PC-3 (cell line): ENCODE data around the gene GABRB3. TPM values are rescaled to one million over a fixed set of nuclear protein-coding genes. Genes with fewer than 3 reads are reported as not detected.

Source experiments
- ATAC-seq: fragments of 200-7000 bp; cut with Tn5 transposase; 2 replicates; pipeline ENCODE4 v1.9.1; 2020; ENCODE audit warnings: mild to moderate bottlenecking, moderate library complexity
- BruUV-seq: library from RNA; stranded (reverse); fragments of 400-500 nt; replicated peaks from 2 replicates; lab custom pipeline; 2021; lab: Mats Ljungman, UMichigan
- CTCF ChIA-PET: fragments of 300-600 bp; sonication (Branson Sonifier 250); formaldehyde crosslinking; loops from one replicate; lab custom pipeline; 2022; ENCODE audit warnings: antibody characterized with exemption; lab: Charles Lee
- POLR2A ChIA-PET: fragments of 300-600 bp; sonication (Branson Sonifier 250); formaldehyde crosslinking; loops from one replicate; lab custom pipeline; 2022; ENCODE audit warnings: antibody characterized with exemption; ENCODE audit not compliant: unreplicated experiment; lab: Charles Lee
- DNase-seq: peaks from one replicate; pipeline ENCODE4 v3.0.0-alpha.2; 2015
- H2AFZ ChIP-seq: fragments of 300-600 bp; sonication (generic); 2 replicates; pipeline ENCODE4 v1.6.0; 2016; ENCODE audit warnings: antibody characterized with exemption, low read length
- H3F3A ChIP-seq: fragments of 300-600 bp; sonication (generic); one replicate; pipeline ENCODE4 v1.6.0; 2017; ENCODE audit warnings: antibody characterized with exemption, low read length, control low read depth, mild to moderate bottlenecking; ENCODE audit not compliant: unreplicated experiment
- H3K27ac ChIP-seq: fragments of 300-600 bp; sonication (generic); 2 replicates; pipeline ENCODE4 v1.5.1; 2016; ENCODE audit warnings: mild to moderate bottlenecking, low read length
- H3K27me3 ChIP-seq: fragments of 300-600 bp; sonication (generic); 2 replicates; pipeline ENCODE4 v1.6.1; 2016; ENCODE audit warnings: low read length, mixed read lengths
- H3K36me3 ChIP-seq: fragments of 300-600 bp; sonication (generic); 2 replicates; pipeline ENCODE4 v1.6.1; 2016; ENCODE audit warnings: low read depth, mixed run types, low read length, mixed read lengths
- H3K4me1 ChIP-seq: fragments of 300-600 bp; sonication (generic); 2 replicates; pipeline ENCODE4 v1.5.1; 2016; ENCODE audit warnings: low read length; ENCODE audit not compliant: insufficient read depth
- H3K4me2 ChIP-seq: fragments of 300-600 bp; sonication (generic); 2 replicates; pipeline ENCODE4 v1.6.0; 2016; ENCODE audit warnings: low read length
- H3K4me3 ChIP-seq: fragments of 300-600 bp; sonication (generic); 2 replicates; pipeline ENCODE4 v1.5.1; 2016; ENCODE audit warnings: mild to moderate bottlenecking, low read length, mixed read lengths
- H3K79me2 ChIP-seq: fragments of 300-600 bp; sonication (generic); 2 replicates; pipeline ENCODE4 v1.6.1; 2017; ENCODE audit warnings: low read length, mixed read lengths
- H3K9ac ChIP-seq: fragments of 300-600 bp; sonication (generic); 2 replicates; pipeline ENCODE4 v1.6.0; 2016; ENCODE audit warnings: mild to moderate bottlenecking, low read length
- H3K9me2 ChIP-seq: fragments of 300-600 bp; sonication (generic); replicated peaks from 2 replicates; pipeline ENCODE4 v1.6.1; 2016; ENCODE audit warnings: mixed run types, low read length, mixed read lengths
- H3K9me3 ChIP-seq: fragments of 300-600 bp; sonication (generic); 2 replicates; pipeline ENCODE4 v1.6.1; 2016; ENCODE audit warnings: low read length, mixed read lengths
- H4K20me1 ChIP-seq: fragments of 300-600 bp; sonication (generic); 2 replicates; pipeline ENCODE4 v1.6.1; 2016; ENCODE audit warnings: low read length, mixed read lengths
- EZH2 ChIP-seq: fragments of 300-600 bp; sonication (generic); IDR thresholded peaks from one replicate; pipeline ENCODE4 v1.6.1; 2017; ENCODE audit warnings: antibody characterized with exemption, mild to moderate bottlenecking, low read length; ENCODE audit not compliant: unreplicated experiment
- EZH2phosphoT487 ChIP-seq: fragments of 300-600 bp; sonication (generic); IDR thresholded peaks from 2 replicates; pipeline ENCODE4 v1.6.1; 2018; ENCODE audit warnings: mild to moderate bottlenecking, antibody characterized with exemption, low read length, borderline replicate concordance
- intact Hi-C: fragments of 100-400 bp; cut with micrococcal nuclease; formaldehyde crosslinking; loops from 2 replicates; pipeline ENCODE4 v1.9.0; 2023
- total RNA-seq: library from RNA; depleted of rRNA; stranded (reverse); fragments of >200 nt; gene quantifications from 2 replicates; pipeline ENCODE4 v1.2.3, GENCODE V29; 2014
- TF ChIP-seq, protein P1 (sequence below): fragments of 300-600 bp; sonication (generic); conservative IDR thresholded peaks from 2 replicates; pipeline ENCODE4 v1.5.1; 2017; ENCODE audit warnings: antibody characterized with exemption, low read depth, mild to moderate bottlenecking, low read length

GABRB3 gene
- total RNA-seq, 1 experiment from 2014 or later: 6.1 TPM

- TF ChIP-seq, protein P1, sequence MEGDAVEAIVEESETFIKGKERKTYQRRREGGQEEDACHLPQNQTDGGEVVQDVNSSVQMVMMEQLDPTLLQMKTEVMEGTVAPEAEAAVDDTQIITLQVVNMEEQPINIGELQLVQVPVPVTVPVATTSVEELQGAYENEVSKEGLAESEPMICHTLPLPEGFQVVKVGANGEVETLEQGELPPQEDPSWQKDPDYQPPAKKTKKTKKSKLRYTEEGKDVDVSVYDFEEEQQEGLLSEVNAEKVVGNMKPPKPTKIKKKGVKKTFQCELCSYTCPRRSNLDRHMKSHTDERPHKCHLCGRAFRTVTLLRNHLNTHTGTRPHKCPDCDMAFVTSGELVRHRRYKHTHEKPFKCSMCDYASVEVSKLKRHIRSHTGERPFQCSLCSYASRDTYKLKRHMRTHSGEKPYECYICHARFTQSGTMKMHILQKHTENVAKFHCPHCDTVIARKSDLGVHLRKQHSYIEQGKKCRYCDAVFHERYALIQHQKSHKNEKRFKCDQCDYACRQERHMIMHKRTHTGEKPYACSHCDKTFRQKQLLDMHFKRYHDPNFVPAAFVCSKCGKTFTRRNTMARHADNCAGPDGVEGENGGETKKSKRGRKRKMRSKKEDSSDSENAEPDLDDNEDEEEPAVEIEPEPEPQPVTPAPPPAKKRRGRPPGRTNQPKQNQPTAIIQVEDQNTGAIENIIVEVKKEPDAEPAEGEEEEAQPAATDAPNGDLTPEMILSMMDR: no peak
- TF ChIP-seq EZH2 (no peak), EZH2phosphoT487 (no peak)
- H3K9me2 ChIP-seq: no peaks in the 10 kb centered on the region
- H4K20me1 ChIP-seq: no peaks in the 10 kb centered on the region
- DNase-seq: no peak
- no peaks in the 10 kb centered on the region for H3K27me3 ChIP-seq
- H3K79me2 ChIP-seq: no peaks in the 10 kb centered on the region
- BruUV-seq: no TSS peak
- H3K4me1 ChIP-seq: no peaks in the 10 kb centered on the region
- no peak overlapping the region for H3K4me2 ChIP-seq
- H3K4me3 ChIP-seq: no peak overlapping the region
- ATAC-seq: no peak
- intact Hi-C loops: loop anchor here (10.0 kb wide), 1 partner anchor 537 kb away; no protein-coding TSS in a partner anchor
- CTCF ChIA-PET: no interaction called here
- no peak overlapping the region for H3K27ac ChIP-seq
- no peak overlapping the region for H2AFZ ChIP-seq
- H3K9ac ChIP-seq: no peak overlapping the region
- H3K36me3 ChIP-seq: no peaks in the 10 kb centered on the region; the same call in 1 of the 2 replicates
- H3F3A ChIP-seq: no peaks in the 10 kb centered on the region
- POLR2A ChIA-PET: no interaction called here
- peaks cover under 1% of the 10 kb centered on the region; the same call in 1 of the 2 replicates for H3K9me3 ChIP-seq
These were observed 151.1 kb downstream of the GABRB3 start for GRCh38 chr15:26621816-26622215.

- Histone ChIP-seq H3F3A (no peaks in the 10 kb centered on the region), H3K9ac (no peak overlapping the region), H3K9me2 (no peaks in the 10 kb centered on the region), H3K36me3 (no peaks in the 10 kb centered on the region; the same call in 1 of the 2 replicates), H2AFZ (no peak overlapping the region), H3K4me2 (no peak overlapping the region), H3K4me3 (no peak overlapping the region), H3K9me3 (no peaks in the 10 kb centered on the region), H4K20me1 (no peaks in the 10 kb centered on the region), H3K27me3 (no peaks in the 10 kb centered on the region), H3K79me2 (no peaks in the 10 kb centered on the region), H3K4me1 (peaks cover 3% of the 10 kb centered on the region; the same call in 1 of the 2 replicates), H3K27ac (no peak overlapping the region)
- intact Hi-C loops: loop anchor here (10.0 kb wide), 1 partner anchor 536 kb away; no protein-coding TSS in a partner anchor
- ATAC-seq (peak; percentile 31; the same call in 1 of the 2 replicates), DNase-seq (no peak)
- POLR2A ChIA-PET: no interaction called here
- TF ChIP-seq EZH2phosphoT487: no peak
- TF ChIP-seq EZH2: no peak
- TF ChIP-seq, protein P1: no peak
- CTCF ChIA-PET: no interaction called here
- no TSS peak for BruUV-seq
These were observed 152.1 kb downstream of the GABRB3 start for GRCh38 chr15:26620528-26621458.

DNA sequence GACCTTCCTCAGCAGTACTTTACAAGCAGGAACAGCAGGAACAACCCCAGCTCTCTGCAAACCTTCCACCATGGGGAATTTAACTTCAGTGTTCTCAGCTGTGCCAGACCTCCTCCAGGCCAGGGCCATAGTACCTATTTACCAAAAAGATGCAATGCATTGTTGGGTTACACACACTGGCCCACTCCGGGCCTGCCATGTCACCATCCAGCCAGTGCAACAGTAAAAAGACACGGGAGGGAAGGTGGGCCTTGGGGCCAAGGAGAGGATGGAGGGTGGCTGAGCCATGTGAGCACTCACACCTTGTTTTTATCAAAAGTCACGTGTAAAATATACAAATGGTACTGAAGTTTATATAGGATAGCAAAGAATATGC is 157.0 kb downstream of the GABRB3 start:
- H3K9ac ChIP-seq: no peak overlapping the region
- H3K9me3 ChIP-seq: peaks cover 3% of the 10 kb centered on the region; the same call in 1 of the 2 replicates
- no TSS peak for BruUV-seq
- DNase-seq (no peak), ATAC-seq (no peak)
- no peaks in the 10 kb centered on the region for H3K79me2 ChIP-seq
- no peaks in the 10 kb centered on the region for H3K9me2 ChIP-seq
- no peaks in the 10 kb centered on the region for H4K20me1 ChIP-seq
- H3K4me3 ChIP-seq: no peak overlapping the region
- H3K4me1 ChIP-seq: peaks cover 20% of the 10 kb centered on the region
- ChIA-PET CTCF (no interaction called here), POLR2A (no interaction called here)
- intact Hi-C loops: no loop called here
- no peak overlapping the region for H3K27ac ChIP-seq
- no peaks in the 10 kb centered on the region; the same call in 1 of the 2 replicates for H3K36me3 ChIP-seq
- no peaks in the 10 kb centered on the region for H3F3A ChIP-seq
- no peak for TF ChIP-seq EZH2
- TF ChIP-seq, protein P1: no peak
- no peak for TF ChIP-seq EZH2phosphoT487
- no peaks in the 10 kb centered on the region for H3K27me3 ChIP-seq
- no peak overlapping the region for H2AFZ ChIP-seq
- H3K4me2 ChIP-seq: no peak overlapping the region
